Endothelial cell of umbilical vein (primary cell): Measurements from ENCODE around the gene AHRR. TPM values are rescaled to one million over a fixed set of nuclear protein-coding genes. Genes with fewer than 3 reads are reported as not detected.

Experiments used
- BruUV-seq: library from RNA; stranded (reverse); fragments of 400-500 nt; replicated peaks from 2 replicates; lab custom pipeline; 2021; lab: Mats Ljungman, UMichigan
- CTCF ChIA-PET: fragments of 300-600, 350-600 bp; sonication (Branson Sonifier 250); formaldehyde crosslinking; loops from one replicate; lab custom pipeline; 2021; ENCODE audit warnings: antibody characterized with exemption, inconsistent platforms; lab: Charles Lee
- POLR2A ChIA-PET: fragments of 300-600, 350-600 bp; sonication (Branson Sonifier 250); formaldehyde crosslinking; loops from one replicate; lab custom pipeline; 2021; ENCODE audit warnings: antibody characterized with exemption, inconsistent platforms; lab: Charles Lee
- DNase-seq: peaks from one replicate; pipeline ENCODE4 v3.0.0-alpha.2; 2011; ENCODE audit warnings: low read depth, low spot score
- FAIRE-seq: peaks from 2 replicates; lab custom pipeline; 2011; peaks lifted over from hg19 to GRCh38; lab: Jason Lieb, UNC
- H2AFZ ChIP-seq: 2 replicates; pipeline ENCODE4 v1.6.0; 2012; ENCODE audit warnings: low read depth, low read length, control low read depth, inconsistent platforms
- H3K27ac ChIP-seq: 2 replicates; pipeline ENCODE4 v1.5.1; 2011; ENCODE audit warnings: low read depth, mild to moderate bottlenecking, control low read depth, low read length, moderate library complexity; ENCODE audit not compliant: insufficient read depth
- H3K27me3 ChIP-seq, 2 experiments: 2 replicates each; pipeline versions ENCODE4 v1.6.0 to v1.6.1; 2011; ENCODE audit warnings: low read length in 2 of 2, mixed read lengths in 1 of 2; ENCODE audit not compliant: control insufficient read depth in 2 of 2, insufficient read depth in 2 of 2
- H3K36me3 ChIP-seq, 2 experiments: 2 replicates in 1 of 2; 3 replicates in 1 of 2; pipeline ENCODE4 v1.5.1; 2011; ENCODE audit warnings: low read length in 2 of 2, mild to moderate bottlenecking in 1 of 2, moderate library complexity in 1 of 2; ENCODE audit not compliant: control insufficient read depth in 2 of 2, insufficient read depth in 2 of 2; ENCODE audit errors: extremely low read depth in 1 of 2
- H3K4me1 ChIP-seq: 3 replicates; pipeline ENCODE4 v1.5.1; 2011; ENCODE audit warnings: mild to moderate bottlenecking, low read length; ENCODE audit not compliant: control insufficient read depth, insufficient read depth; ENCODE audit errors: extremely low read depth
- H3K4me2 ChIP-seq: 2 replicates; pipeline ENCODE4 v1.6.1; 2011; ENCODE audit warnings: low read length, control low read depth, mixed read lengths; ENCODE audit not compliant: insufficient read depth
- H3K4me3 ChIP-seq, 3 experiments: fragments of 200-600 bp in 1 of 3; sonication (generic), shearing (Covaris generic) in 1 of 3; replicated peaks in 1 of 3; 2 replicates each; pipeline ENCODE4 v1.5.1; 2011 to 2016; ENCODE audit warnings: control low read depth in 3 of 3, low read length in 3 of 3, mild to moderate bottlenecking in 2 of 3, inconsistent platforms in 1 of 3, low read depth in 1 of 3, moderate library complexity in 1 of 3; ENCODE audit not compliant: insufficient read depth in 1 of 3
- H3K79me2 ChIP-seq: 2 replicates; pipeline ENCODE4 v1.6.0; 2012; ENCODE audit warnings: low read length, inconsistent platforms; ENCODE audit not compliant: control insufficient read depth, insufficient read depth
- H3K9ac ChIP-seq: replicated peaks from 2 replicates; pipeline ENCODE3; 2011; ENCODE audit warnings: low read length, control low read depth; ENCODE audit not compliant: insufficient read depth; ENCODE audit errors: extremely low read depth
- H3K9me1 ChIP-seq: replicated peaks from 3 replicates; pipeline ENCODE4 v1.6.0; 2011; ENCODE audit warnings: mild to moderate bottlenecking, low read length; ENCODE audit not compliant: control insufficient read depth, insufficient read depth; ENCODE audit errors: extremely low read depth
- H3K9me3 ChIP-seq: replicated peaks from 2 replicates; pipeline ENCODE4 v1.5.1; 2012; ENCODE audit warnings: low read length, inconsistent platforms; ENCODE audit not compliant: control insufficient read depth, insufficient read depth
- H4K20me1 ChIP-seq: replicated peaks from 2 replicates; pipeline ENCODE3; 2011; ENCODE audit warnings: mild to moderate bottlenecking, low read length; ENCODE audit not compliant: control insufficient read depth, insufficient read depth; ENCODE audit errors: extremely low read depth
- EZH2 ChIP-seq: IDR thresholded peaks from 2 replicates; pipeline ENCODE4 v1.6.1; 2012; ENCODE audit warnings: borderline replicate concordance, low read depth, mild to moderate bottlenecking, moderate library complexity, low read length, inconsistent platforms; ENCODE audit not compliant: severe bottlenecking
- FOS ChIP-seq: IDR thresholded peaks from 2 replicates; pipeline ENCODE4 v1.6.1; 2011; ENCODE audit warnings: mild to moderate bottlenecking, low read length, moderate library complexity, borderline replicate concordance; ENCODE audit not compliant: insufficient read depth
- GATA2 ChIP-seq: IDR thresholded peaks from 2 replicates; pipeline ENCODE4 v1.7.0; 2011; ENCODE audit warnings: low read depth, mild to moderate bottlenecking, moderate library complexity, mixed read lengths, low read length; ENCODE audit not compliant: insufficient read length, insufficient read depth
- JUN ChIP-seq: IDR thresholded peaks from 2 replicates; pipeline ENCODE4 v1.6.1; 2011; ENCODE audit warnings: borderline replicate concordance, low read depth; ENCODE audit not compliant: insufficient read length, insufficient read depth
- MYC ChIP-seq: IDR thresholded peaks from one replicate; pipeline ENCODE4 v1.6.1; 2011; ENCODE audit warnings: mild to moderate bottlenecking, low read depth, low read length
- POLR2A ChIP-seq: IDR thresholded peaks from 2 replicates; pipeline ENCODE4 v1.6.1; 2012; ENCODE audit warnings: low read depth, mild to moderate bottlenecking, control low read depth, low read length
- POLR2AphosphoS5 ChIP-seq: IDR thresholded peaks from 2 replicates; pipeline ENCODE4 v1.6.1; 2012; ENCODE audit warnings: low read depth, mild to moderate bottlenecking, control low read depth, low read length, moderate library complexity; ENCODE audit not compliant: insufficient read depth
- dilution Hi-C: fragments of 300-500 bp; cut with MboI; formaldehyde crosslinking; loops from one replicate; pipeline ENCODE4 v1.15.0; 2019; ENCODE audit warnings: low sequenced_read_pairs; ENCODE audit not compliant: extremely low pct_ligation_motif_present
- intact Hi-C: fragments of 100-400 bp; cut with micrococcal nuclease; formaldehyde crosslinking; loops from one replicate; pipeline ENCODE4 v1.10.0; 2022
- polyA plus RNA-seq, 4 experiments: library from polyadenylated mRNA; depleted of rRNA in 3 of 4; stranded (reverse) in 3 of 4; unstranded in 1 of 4; fragments of >200 nt; gene quantifications; 2 replicates each; pipeline versions ENCODE4 v1.2.1 to v1.2.3, GENCODE V29; 2011 to 2012; ENCODE audit warnings: missing spikeins in 1 of 4
- total RNA-seq: library from RNA; stranded (reverse); gene quantifications from 2 replicates; pipeline ENCODE4 v1.2.3, GENCODE V29; 2021
- TF ChIP-seq, protein P1 (sequence below): IDR thresholded peaks from 2 replicates; pipeline ENCODE4 v1.6.1; 2011; ENCODE audit not compliant: insufficient read depth, insufficient read length
- TF ChIP-seq, protein P2 (sequence below), 2 donors: IDR thresholded peaks; 1 replicate in 1 of 2; 2 replicates in 1 of 2; pipeline ENCODE4 v1.5.1; 2011; ENCODE audit warnings: low read length in 2 of 2, mild to moderate bottlenecking in 2 of 2, moderate library complexity in 2 of 2, control low read depth in 1 of 2, inconsistent platforms in 1 of 2, low read depth in 1 of 2; ENCODE audit not compliant: insufficient read depth in 1 of 2; ENCODE audit errors: extremely low read depth in 1 of 2

The AHRR gene
- total and polyA plus RNA-seq, 2 donors (not counting 3 experiments of a cell fraction or from before 2014, with no cell fraction given): 3.1 to 7.3 TPM

DNA sequence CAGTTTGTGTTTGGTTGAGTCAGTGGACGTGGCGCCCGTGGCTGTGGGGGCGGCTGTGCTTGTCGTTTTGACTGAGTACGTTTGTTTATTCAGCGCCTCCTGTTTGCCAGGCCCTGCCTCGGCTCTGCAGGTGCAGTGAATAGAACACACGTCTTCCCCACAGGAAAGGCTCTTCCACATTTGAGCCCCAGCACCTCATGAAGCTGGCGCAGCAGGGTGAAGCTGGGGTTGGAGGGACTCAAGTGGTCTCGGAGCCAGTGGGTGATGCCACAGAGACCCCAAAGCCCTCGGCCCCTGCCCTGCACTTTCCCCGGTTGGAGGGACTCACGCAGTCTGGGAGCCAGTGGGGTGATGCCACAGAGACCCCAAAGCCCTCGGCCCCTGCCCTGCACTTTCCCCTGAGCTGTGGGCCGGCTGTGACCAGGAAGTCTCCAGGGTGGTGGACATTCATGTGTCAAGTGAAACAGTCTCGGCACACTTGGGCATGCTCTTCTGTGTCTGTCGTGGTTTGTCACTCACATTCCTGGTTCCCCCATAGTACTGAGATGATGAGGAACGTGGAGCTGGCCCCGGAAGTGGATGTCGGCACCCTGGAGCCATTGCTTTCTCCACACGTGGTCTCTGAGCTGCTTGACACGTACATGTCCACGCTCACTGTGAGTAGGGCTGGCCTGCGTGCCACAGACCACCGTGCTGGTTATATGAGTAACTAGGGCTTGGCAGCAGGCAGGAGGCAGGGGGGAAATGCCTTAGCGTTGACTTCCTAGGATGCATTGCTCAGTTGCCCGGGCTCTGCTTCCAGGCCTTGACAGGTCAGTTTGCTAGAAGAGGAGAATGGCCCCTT lies 135.1 kb downstream of the AHRR start:
- H3K27ac ChIP-seq: no peak overlapping the region
- peaks cover 11 to 35% of the 10 kb centered on the region in 2 experiments for H3K36me3 ChIP-seq
- no peaks in the 10 kb centered on the region for H3K27me3 ChIP-seq
- no peak for TF ChIP-seq POLR2AphosphoS5
- TF ChIP-seq, protein P1, sequence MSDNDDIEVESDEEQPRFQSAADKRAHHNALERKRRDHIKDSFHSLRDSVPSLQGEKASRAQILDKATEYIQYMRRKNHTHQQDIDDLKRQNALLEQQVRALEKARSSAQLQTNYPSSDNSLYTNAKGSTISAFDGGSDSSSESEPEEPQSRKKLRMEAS: no peak
- TF ChIP-seq, protein P2, sequence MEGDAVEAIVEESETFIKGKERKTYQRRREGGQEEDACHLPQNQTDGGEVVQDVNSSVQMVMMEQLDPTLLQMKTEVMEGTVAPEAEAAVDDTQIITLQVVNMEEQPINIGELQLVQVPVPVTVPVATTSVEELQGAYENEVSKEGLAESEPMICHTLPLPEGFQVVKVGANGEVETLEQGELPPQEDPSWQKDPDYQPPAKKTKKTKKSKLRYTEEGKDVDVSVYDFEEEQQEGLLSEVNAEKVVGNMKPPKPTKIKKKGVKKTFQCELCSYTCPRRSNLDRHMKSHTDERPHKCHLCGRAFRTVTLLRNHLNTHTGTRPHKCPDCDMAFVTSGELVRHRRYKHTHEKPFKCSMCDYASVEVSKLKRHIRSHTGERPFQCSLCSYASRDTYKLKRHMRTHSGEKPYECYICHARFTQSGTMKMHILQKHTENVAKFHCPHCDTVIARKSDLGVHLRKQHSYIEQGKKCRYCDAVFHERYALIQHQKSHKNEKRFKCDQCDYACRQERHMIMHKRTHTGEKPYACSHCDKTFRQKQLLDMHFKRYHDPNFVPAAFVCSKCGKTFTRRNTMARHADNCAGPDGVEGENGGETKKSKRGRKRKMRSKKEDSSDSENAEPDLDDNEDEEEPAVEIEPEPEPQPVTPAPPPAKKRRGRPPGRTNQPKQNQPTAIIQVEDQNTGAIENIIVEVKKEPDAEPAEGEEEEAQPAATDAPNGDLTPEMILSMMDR (IDR thresholded peaks at IDR 0.05; ENCODE audit: extremely low read depth in 1 of 2, insufficient read depth in 1 of 2, low read depth in 1 of 2, low read length in 2 of 2): no peak
- TF ChIP-seq JUN: no peak
- TF ChIP-seq POLR2A: no peak
- TF ChIP-seq GATA2: no peak
- no peak for TF ChIP-seq FOS
- no peak for TF ChIP-seq MYC
- no peak for TF ChIP-seq EZH2
- dilution Hi-C loops (no loop called here), intact Hi-C loops (no loop called here)
- no peaks in the 10 kb centered on the region for H3K4me1 ChIP-seq
- peaks cover 19% of the 10 kb centered on the region for H3K79me2 ChIP-seq
- no peaks in the 10 kb centered on the region for H3K9me1 ChIP-seq
- no peak overlapping the region for H3K4me2 ChIP-seq
- no peak overlapping the region for H3K9ac ChIP-seq
- DNase-seq (no peak), FAIRE-seq (no peak)
- no peaks in the 10 kb centered on the region for H4K20me1 ChIP-seq
- H3K4me3 ChIP-seq: no peak overlapping the region
- BruUV-seq: no TSS peak
- H2AFZ ChIP-seq: no peak overlapping the region
- CTCF ChIA-PET: interaction anchor here (1.2 to 1.6 kb wide), 2 partner anchors 10 to 25 kb away, joined by 4 to 13 read pairs; no protein-coding TSS in a partner anchor
- POLR2A ChIA-PET: no interaction called here
- H3K9me3 ChIP-seq: no peaks in the 10 kb centered on the region
